IPS DF 6.9 (cell line): Measurements from ENCODE around the gene FUT9.

ENCODE experiments used
- DNase-seq: peaks from one replicate; pipeline ENCODE4 v3.0.0-alpha.2; 2013; ENCODE audit warnings: low read depth, low spot score
- H3K27ac ChIP-seq: one replicate; pipeline ENCODE4 v1.5.1; 2013; ENCODE audit warnings: low read length, control low read depth
- H3K27me3 ChIP-seq: 2 replicates; pipeline ENCODE4 v1.6.1; 2013; ENCODE audit warnings: mild to moderate bottlenecking, low read length; ENCODE audit not compliant: control insufficient read depth, insufficient read depth
- H3K36me3 ChIP-seq: 2 replicates; pipeline ENCODE4 v1.6.1; 2013; ENCODE audit warnings: low read length; ENCODE audit not compliant: control insufficient read depth, insufficient read depth
- H3K4me1 ChIP-seq: 2 replicates; pipeline ENCODE4 v1.6.1; 2013; ENCODE audit warnings: low read length; ENCODE audit not compliant: control insufficient read depth, insufficient read depth
- H3K4me3 ChIP-seq: 2 replicates; pipeline ENCODE4 v1.5.1; 2013; ENCODE audit warnings: mild to moderate bottlenecking, low read length
- H3K9me3 ChIP-seq: 2 replicates; pipeline ENCODE4 v1.6.1; 2013; ENCODE audit warnings: low read length, inconsistent platforms; ENCODE audit not compliant: control insufficient read depth, insufficient read depth
- whole genome bisulfite sequencing: extraction: QIAGEN DNeasy Blood & Tissue Kit; methylation state at CpG from one replicate; pipeline ENCODE4 v1.1.7; 2013; ENCODE audit warnings: mixed read lengths, missing lambda C conversion rate; ENCODE audit not compliant: insufficient read length, insufficient coverage; 5-methylcytosine and 5-hydroxymethylcytosine counted together

Gene FUT9

DNA sequence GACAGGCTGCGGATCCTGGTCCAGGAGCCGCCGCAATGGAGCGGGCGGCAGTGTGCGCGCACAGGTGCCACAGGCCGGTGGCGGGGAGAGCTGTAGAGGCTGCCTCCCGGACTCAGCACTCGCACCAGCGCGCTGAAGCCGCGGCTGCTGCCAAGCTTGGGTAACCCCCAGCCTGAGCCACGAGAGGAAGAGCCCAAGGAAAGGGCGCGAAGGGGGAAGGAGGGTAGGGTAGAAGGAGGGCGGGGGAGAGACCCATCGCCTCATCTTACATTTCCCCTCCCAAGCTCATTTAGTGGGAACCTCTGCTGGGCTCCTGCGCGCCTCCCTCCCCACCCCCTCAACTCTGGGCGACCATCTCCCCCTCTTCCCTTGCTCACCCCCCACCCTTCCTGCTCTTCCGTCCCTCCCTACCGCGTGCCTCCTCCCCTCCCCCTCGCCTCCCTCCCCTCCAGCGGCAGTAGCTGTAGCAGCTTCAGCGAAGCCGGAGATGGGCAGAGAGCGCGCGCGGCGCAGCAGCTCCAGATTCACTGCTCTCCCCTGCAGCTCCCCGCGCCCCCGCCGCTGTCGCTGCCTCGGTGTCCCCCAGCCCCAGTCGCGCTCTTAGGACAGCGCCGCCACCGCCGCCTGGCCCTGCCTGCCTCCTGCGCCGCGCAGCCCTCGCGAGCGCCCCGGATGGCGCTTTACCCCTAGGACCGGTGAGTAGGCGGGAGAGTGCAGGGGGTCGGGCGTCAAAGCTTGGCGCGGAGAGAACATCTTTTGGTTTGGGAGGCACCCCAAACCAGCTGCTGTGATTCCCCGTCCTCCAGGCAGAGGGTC, at the start of gene FUT9:
Gene FUT9 (plus strand): TSS at position 457 of the 816 bp plus-strand sequence. CDS start 187,182 bp downstream, outside the sequence.
- no CpG with 5 or more reads among the region's 62 CpGs for WGBS
- peak within 1 kb of the TSS; percentile 62; the same call in 1 of the 2 replicates for H3K4me3 ChIP-seq
- H3K9me3 ChIP-seq: no peaks in the 10 kb centered on the region
- H3K36me3 ChIP-seq: no peaks in the 10 kb centered on the region
- peaks cover 1% of the 10 kb centered on the region; the same call in 1 of the 2 replicates for H3K27me3 ChIP-seq
- DNase-seq: peak; percentile 54
- H3K4me1 ChIP-seq: no peaks in the 10 kb centered on the region
- H3K27ac ChIP-seq: no peak within 1 kb of the TSS

DNA sequence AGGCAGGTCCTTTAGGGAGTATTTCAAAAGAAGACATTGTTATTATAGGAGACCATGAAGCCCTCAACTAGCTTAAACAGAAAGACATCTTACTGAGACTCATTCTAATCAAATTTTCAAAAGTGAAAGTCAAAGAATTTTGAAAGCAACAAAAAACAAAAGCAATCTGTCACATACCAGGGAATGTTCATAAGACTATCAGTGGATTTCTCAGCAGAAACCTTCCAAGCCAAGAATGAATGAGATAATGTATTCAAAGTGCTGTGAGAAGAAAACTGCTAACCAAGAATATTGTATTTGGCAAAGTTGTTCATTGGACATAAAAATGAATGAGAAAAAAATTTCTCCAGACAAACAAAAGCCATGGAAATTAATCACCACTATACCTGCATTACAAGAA, 48.2 kb upstream of the FUT9 start:
- Histone ChIP-seq H3K36me3 (no peaks in the 10 kb centered on the region), H3K4me3 (no peak overlapping the region), H3K4me1 (no peaks in the 10 kb centered on the region), H3K27me3 (no peaks in the 10 kb centered on the region), H3K9me3 (no peaks in the 10 kb centered on the region), H3K27ac (no peak overlapping the region)
- no peak for DNase-seq

DNA sequence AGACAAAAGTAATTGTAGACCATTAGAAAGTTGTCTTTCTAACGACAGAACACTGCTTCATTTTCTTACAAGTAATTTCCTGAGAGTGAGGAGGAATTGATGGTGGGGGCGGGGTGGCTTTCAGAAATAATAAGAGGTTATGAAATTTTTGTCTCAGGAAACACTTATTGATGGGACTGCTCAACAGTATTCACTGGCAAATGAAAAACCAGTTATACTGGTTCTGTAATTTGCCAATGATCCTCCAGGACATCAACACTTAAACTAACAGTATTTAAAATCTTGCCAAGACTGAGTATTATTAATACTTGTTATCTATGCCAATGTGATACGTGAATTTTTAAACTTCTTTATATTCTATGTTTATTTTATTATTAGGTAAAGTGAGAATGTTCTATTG, 41.8 kb upstream of the FUT9 start:
- Histone ChIP-seq H3K4me1 (no peaks in the 10 kb centered on the region), H3K27me3 (no peaks in the 10 kb centered on the region), H3K9me3 (no peaks in the 10 kb centered on the region), H3K36me3 (no peaks in the 10 kb centered on the region), H3K4me3 (no peak overlapping the region), H3K27ac (no peak overlapping the region)
- DNase-seq: no peak
- WGBS: no CpG with 5 or more reads among the region's 3 CpGs

DNA sequence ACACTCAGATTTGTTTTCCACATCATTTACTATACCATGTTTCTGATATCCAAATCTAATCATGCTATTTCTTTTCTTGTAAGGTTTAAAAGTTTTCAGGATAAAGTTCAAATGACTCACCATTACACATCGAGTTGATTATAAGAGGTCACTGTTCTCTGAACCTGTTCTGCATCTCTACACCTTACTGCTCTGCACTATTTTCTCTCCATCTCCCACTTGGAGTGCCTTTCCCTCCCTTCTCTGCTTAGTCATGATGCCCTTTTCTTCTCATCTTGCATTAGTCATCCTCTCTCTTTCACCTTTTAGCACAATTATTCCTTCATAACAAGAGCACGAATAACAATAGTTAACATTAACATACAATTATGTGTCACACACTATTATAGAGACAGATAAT, 37.5 kb upstream of the FUT9 start:
- no CpG with 5 or more reads among the region's 2 CpGs for WGBS
- Histone ChIP-seq H3K36me3 (no peaks in the 10 kb centered on the region), H3K4me3 (no peak overlapping the region), H3K4me1 (no peaks in the 10 kb centered on the region), H3K9me3 (no peaks in the 10 kb centered on the region), H3K27ac (no peak overlapping the region), H3K27me3 (no peaks in the 10 kb centered on the region)
- no peak for DNase-seq

DNA sequence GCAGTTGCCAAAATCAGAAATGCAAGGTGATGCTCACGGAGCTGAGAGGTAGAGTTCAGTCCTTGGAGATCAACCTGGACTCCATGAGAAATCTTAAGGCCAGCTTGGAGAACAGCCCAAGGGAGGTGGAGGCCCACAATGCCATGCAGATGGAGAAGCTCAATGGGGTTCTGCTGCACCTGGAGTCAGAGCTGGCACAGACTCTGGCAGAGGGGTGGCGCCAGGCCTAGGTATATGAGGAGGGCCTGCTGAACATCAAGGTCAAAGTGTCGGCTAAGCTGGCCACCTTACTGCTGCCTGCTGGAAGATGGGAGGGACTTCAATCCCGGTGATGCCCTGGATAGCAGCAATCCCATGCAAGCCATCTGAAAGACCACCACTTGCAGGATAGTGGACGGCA, 23.9 kb upstream of the FUT9 start:
- WGBS: no CpG with 5 or more reads among the region's 5 CpGs
- no peaks in the 10 kb centered on the region for H3K4me1 ChIP-seq
- no peak overlapping the region for H3K27ac ChIP-seq
- H3K4me3 ChIP-seq: no peak overlapping the region
- no peaks in the 10 kb centered on the region for H3K36me3 ChIP-seq
- no peaks in the 10 kb centered on the region for H3K9me3 ChIP-seq
- H3K27me3 ChIP-seq: no peaks in the 10 kb centered on the region
- DNase-seq: no peak

DNA sequence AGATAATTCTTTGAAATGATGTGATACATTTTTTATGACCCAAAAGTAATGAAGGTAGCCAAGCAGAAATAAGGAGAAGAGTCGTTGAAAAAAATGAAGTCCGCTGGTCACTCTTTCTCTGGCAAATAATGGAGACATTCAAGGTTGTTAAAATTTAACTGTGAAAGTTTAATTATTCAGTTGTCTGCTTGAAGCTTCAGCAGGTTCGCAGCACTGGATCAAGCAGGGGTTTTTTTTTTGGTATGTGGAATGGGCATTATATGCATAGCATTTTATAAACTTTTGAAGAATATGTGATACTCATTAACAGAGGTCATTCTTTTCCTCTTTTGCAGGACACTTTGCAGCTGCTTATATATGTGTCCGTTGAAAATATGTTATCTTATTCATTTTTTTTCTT, 21.6 kb upstream of the FUT9 start:
- Histone ChIP-seq H3K4me1 (no peaks in the 10 kb centered on the region), H3K27me3 (no peaks in the 10 kb centered on the region), H3K36me3 (no peaks in the 10 kb centered on the region), H3K4me3 (no peak overlapping the region), H3K9me3 (no peaks in the 10 kb centered on the region), H3K27ac (no peak overlapping the region)
- WGBS: no CpG with 5 or more reads among the region's 4 CpGs
- no peak for DNase-seq

DNA sequence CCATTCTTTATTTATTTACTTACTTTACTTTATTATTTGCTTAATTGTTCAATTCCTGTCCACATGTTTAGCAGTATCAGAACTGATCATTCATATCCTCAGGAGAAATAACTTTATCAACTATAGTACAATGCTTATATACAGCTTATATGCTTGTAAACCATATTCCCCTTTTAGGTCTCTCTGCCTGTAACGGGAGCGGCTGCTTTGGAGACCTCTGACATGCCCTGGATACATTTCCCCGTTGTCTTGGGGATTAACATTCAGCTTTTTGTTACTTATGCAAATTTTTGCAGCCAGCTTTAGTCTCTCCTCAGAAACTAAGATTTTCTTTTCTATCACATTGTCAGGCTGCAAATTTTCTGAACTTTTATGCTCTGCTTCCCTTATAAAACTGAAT, 17.6 kb upstream of the FUT9 start:
- Histone ChIP-seq H3K9me3 (no peaks in the 10 kb centered on the region), H3K27ac (no peak overlapping the region), H3K4me1 (no peaks in the 10 kb centered on the region), H3K4me3 (no peak overlapping the region), H3K36me3 (no peaks in the 10 kb centered on the region), H3K27me3 (no peaks in the 10 kb centered on the region)
- WGBS: no CpG with 5 or more reads among the region's 3 CpGs
- DNase-seq: no peak

DNA sequence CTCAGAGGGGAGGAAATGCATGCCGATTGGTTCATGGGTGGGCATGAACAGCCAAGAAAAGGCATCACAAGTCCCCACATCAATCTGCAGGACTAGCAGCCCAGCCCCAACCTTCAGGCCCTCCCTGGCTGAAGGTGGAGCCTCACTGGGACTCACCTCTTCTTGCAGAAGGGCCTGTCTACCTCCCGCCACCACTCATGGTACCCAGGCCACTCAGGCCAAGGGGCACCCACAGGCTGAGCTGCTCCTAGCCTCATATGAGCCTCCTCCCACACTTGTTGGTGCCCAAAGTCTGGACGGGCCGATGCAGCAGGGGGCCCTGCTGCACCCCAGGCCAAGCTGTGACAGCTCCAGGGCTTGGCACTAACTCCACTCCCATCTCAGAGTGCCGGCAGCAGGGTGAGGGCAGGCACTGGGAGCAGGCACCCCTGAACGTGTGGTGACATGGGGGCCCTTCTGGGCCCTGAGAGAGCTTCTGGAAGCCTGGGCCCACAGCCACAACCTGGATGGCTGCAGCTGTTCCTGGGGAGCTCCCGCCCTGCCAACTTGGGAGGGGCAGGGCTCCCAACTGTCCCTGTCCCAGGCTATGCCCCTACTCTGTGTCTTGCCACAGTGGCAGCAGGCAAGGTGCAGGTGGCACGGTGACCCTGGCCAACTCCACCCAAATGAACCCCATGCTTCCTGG, 13.7 kb upstream of the FUT9 start:
- H3K9me3 ChIP-seq: no peaks in the 10 kb centered on the region

DNA sequence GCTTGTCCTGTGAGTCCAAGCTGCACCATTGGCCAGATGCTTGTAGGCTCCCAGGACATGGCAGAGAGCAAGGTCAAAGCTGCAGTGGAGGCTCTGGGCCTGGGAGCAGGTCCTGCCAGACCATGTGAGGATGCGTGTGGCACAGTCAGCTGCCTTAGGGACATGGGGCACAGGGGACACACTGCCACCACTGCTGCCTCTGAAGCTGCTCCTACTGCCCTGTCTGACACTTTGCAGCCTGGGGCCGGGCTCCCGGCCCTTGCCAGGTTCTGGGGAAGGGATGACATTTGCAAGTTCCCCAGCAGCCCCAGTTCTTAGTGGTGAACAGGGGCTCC, 13.2 kb upstream of the FUT9 start:
- Histone ChIP-seq H3K4me3 (no peak overlapping the region), H3K27ac (no peak overlapping the region), H3K27me3 (no peaks in the 10 kb centered on the region), H3K9me3 (no peaks in the 10 kb centered on the region), H3K4me1 (no peaks in the 10 kb centered on the region), H3K36me3 (no peaks in the 10 kb centered on the region)
- DNase-seq: no peak
- no CpG with 5 or more reads among the region's 3 CpGs for WGBS

More for the DNA sequence above, 13.7 kb upstream of the FUT9 start:
- DNase-seq: no peak
- Histone ChIP-seq H3K27me3 (no peaks in the 10 kb centered on the region), H3K36me3 (no peaks in the 10 kb centered on the region), H3K4me3 (no peak overlapping the region), H3K27ac (no peak overlapping the region), H3K4me1 (no peaks in the 10 kb centered on the region)
- no CpG with 5 or more reads among the region's 8 CpGs for WGBS

DNA sequence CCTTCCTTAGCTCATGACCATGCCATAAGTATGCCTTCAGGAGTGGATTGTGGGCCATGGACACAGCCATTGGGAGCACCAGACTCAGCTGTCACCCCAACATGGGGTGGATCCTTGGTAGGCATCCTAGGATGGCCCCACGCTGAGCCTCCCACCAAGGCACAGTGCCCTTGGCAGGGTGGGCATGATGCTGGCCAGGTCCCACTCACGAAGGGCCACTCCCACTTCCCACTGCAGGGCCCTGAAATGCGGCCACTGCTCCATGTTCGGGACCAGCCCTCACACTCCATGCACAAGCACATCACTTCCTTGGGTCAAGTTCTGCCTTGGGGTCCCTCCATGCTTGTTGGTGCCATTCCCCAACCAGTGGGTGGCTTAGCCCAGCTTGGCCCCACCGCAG, 12.9 kb upstream of the FUT9 start:
- no peak overlapping the region for H3K4me3 ChIP-seq
- H3K27me3 ChIP-seq: no peaks in the 10 kb centered on the region
- H3K4me1 ChIP-seq: no peaks in the 10 kb centered on the region
- no CpG with 5 or more reads among the region's 5 CpGs for WGBS
- H3K9me3 ChIP-seq: no peaks in the 10 kb centered on the region
- no peak overlapping the region for H3K27ac ChIP-seq
- H3K36me3 ChIP-seq: no peaks in the 10 kb centered on the region
- no peak for DNase-seq

DNA sequence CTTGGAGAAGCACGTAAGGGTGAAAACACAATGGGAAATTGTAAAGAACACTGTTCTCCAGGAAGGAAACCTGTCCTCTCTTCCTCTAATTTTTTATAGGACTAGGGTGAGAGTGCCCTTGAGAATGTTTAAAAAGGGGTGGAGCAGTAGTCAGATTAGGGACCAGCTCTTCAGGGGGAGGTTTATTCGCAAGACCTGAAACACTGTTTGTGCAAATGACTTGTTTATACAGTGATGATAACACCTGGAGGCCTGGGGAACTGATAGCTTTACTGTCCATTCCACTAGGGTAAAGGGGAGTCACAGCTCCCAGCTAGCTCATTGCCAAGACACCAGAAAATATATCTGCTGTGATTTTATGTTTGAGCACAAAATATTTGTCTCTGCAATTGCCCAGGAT, 8.1 kb upstream of the FUT9 start:
- Histone ChIP-seq H3K9me3 (no peaks in the 10 kb centered on the region), H3K4me3 (no peak overlapping the region), H3K27ac (no peak overlapping the region), H3K36me3 (no peaks in the 10 kb centered on the region), H3K4me1 (no peaks in the 10 kb centered on the region), H3K27me3 (no peaks in the 10 kb centered on the region)
- no CpG with 5 or more reads among the region's 2 CpGs for WGBS
- DNase-seq: no peak
